SK-N-SH treated with all-trans-retinoic acid at 6 μM for 48 hours (cell line): Measurements from ENCODE around the gene SLC6A15.

Source experiments
- ARNTL ChIP-seq: fragments of 450-650 bp; formaldehyde crosslinking; IDR thresholded peaks from 2 replicates; pipeline ENCODE4 v1.5.0; 2020; ENCODE audit warnings: low read depth, mild to moderate bottlenecking, moderate library complexity, borderline replicate concordance
- ISL1 ChIP-seq: fragments of 250-450 bp; sonication (Bioruptor Pico); IDR thresholded peaks from 2 replicates; pipeline ENCODE4 v2.1.2; 2022; ENCODE audit warnings: mild to moderate bottlenecking, moderate library complexity
- SNAI2 ChIP-seq: fragments of 250-450 bp; sonication (Bioruptor Pico); IDR thresholded peaks from 2 replicates; pipeline ENCODE4 v1.5.0; 2020; ENCODE audit warnings: mild to moderate bottlenecking, moderate library complexity
- TF ChIP-seq, protein P1 (sequence below): fragments of 250-450 bp; sonication (Bioruptor Pico); IDR thresholded peaks from 2 replicates; pipeline ENCODE4 v1.8.0; 2021; ENCODE audit warnings: low read depth, mild to moderate bottlenecking, moderate library complexity, borderline replicate concordance

DNA sequence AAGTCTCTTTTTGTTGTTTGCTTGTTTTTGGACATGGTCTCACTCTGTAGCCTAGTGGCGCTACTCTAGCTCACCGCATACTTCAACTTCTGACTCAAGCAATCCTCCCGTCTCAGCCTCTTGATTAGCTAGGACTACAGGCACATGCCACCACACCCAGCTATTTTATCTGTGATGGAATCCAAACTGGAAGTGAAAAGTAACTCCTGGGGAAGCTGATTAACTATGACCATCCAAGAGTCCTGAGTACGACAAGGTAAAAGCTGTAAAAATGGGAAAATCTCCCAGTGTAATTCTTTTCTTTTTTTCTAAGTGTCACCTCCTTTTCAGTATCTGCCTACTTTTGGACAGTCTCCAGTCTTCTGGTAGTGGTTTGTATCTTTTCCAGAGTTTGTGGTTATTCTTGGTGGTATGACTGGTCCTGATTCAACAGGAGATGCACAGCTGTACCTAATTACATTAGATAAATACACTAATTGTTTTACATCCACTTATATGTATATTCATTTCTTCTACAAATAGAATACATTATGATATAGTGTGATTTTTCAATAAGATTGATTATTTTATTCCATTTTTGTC lies 97.8 kb downstream of the SLC6A15 start:
- TF ChIP-seq, protein P1, sequence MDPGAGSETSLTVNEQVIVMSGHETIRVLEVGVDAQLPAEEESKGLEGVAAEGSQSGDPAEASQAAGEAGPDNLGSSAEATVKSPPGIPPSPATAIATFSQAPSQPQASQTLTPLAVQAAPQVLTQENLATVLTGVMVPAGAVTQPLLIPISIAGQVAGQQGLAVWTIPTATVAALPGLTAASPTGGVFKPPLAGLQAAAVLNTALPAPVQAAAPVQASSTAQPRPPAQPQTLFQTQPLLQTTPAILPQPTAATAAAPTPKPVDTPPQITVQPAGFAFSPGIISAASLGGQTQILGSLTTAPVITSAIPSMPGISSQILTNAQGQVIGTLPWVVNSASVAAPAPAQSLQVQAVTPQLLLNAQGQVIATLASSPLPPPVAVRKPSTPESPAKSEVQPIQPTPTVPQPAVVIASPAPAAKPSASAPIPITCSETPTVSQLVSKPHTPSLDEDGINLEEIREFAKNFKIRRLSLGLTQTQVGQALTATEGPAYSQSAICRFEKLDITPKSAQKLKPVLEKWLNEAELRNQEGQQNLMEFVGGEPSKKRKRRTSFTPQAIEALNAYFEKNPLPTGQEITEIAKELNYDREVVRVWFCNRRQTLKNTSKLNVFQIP (CRISPR knock-in tag), result no peak
- TF ChIP-seq ARNTL (CRISPR knock-in tag), result no peak
- no peak for TF ChIP-seq SNAI2
- TF ChIP-seq ISL1 (CRISPR knock-in tag), result no peak
